ENCODE data around the gene TCF7L2. TPM values are rescaled to one million over a fixed set of nuclear protein-coding genes. Genes with fewer than 3 reads are reported as not detected.

Gene TCF7L2
- polyA plus RNA-seq, 1 donor from 2014 or later = 1.7 TPM

GRCh38 chr10:113178771-113179170, 228.7 kb downstream of the TCF7L2 start:
- Histone ChIP-seq H3K4me3 (ENCODE audit: low read length) (no peak overlapping the region), H4K20me1 (ENCODE audit: insufficient read depth) (no peaks in the 10 kb centered on the region), H3K79me2 (replicated peaks; ENCODE audit: insufficient read depth, low read length) (no peaks in the 10 kb centered on the region), H3F3A (ENCODE audit: insufficient read depth, low read length, poor library complexity, severe bottlenecking) (no peaks in the 10 kb centered on the region), H2AFZ (ENCODE audit: low read depth, low read length) (no peak overlapping the region), H3K9me2 (ENCODE audit: insufficient read depth, low read length) (no peaks in the 10 kb centered on the region), H3K9ac (ENCODE audit: low read length) (no peak overlapping the region), H3K36me3 (ENCODE audit: insufficient read depth, low read length) (no peaks in the 10 kb centered on the region), H3K4me2 (ENCODE audit: low read length) (no peak overlapping the region), H3K27ac (ENCODE audit: low read length) (no peak overlapping the region), H3K9me3 (ENCODE audit: low read length) (no peaks in the 10 kb centered on the region), H3K27me3 (ENCODE audit: insufficient read depth, low read depth, low read length) (no peaks in the 10 kb centered on the region)
- TF ChIP-seq TAF1 (IDR thresholded peaks at IDR 0.05; ENCODE audit: low read depth) = no peak
- no peak for TF ChIP-seq RAD21 (conservative IDR thresholded peaks at IDR 0.05)
- TF ChIP-seq REST (IDR thresholded peaks at IDR 0.05; ENCODE audit: borderline replicate concordance) = no peak
- TF ChIP-seq MXI1 (conservative IDR thresholded peaks at IDR 0.05; ENCODE audit: poor library complexity, severe bottlenecking) = no peak
- TF ChIP-seq SMC3 (conservative IDR thresholded peaks at IDR 0.05; ENCODE audit: poor library complexity) = no peak
- TF ChIP-seq EZH2 (IDR thresholded peaks at IDR 0.05; ENCODE audit: borderline replicate concordance, insufficient read depth, low read length, poor library complexity, severe bottlenecking) = no peak

- no peaks in the 10 kb centered on the region for H4K20me1 ChIP-seq (ENCODE audit: insufficient read depth)
- no peak overlapping the region for H2AFZ ChIP-seq (ENCODE audit: low read depth, low read length)
- no peaks in the 10 kb centered on the region for H3F3A ChIP-seq (ENCODE audit: insufficient read depth, low read length, poor library complexity, severe bottlenecking)
- H3K4me2 ChIP-seq (ENCODE audit: low read length) = no peak overlapping the region
- no peaks in the 10 kb centered on the region for H3K27me3 ChIP-seq (ENCODE audit: insufficient read depth, low read depth, low read length)
- H3K79me2 ChIP-seq (replicated peaks; ENCODE audit: insufficient read depth, low read length) = no peaks in the 10 kb centered on the region
- TF ChIP-seq EZH2 (IDR thresholded peaks at IDR 0.05; ENCODE audit: borderline replicate concordance, insufficient read depth, low read length, poor library complexity, severe bottlenecking) (no peak), SMC3 (conservative IDR thresholded peaks at IDR 0.05; ENCODE audit: poor library complexity) (no peak), CTCF (IDR thresholded peaks at IDR 0.05; ENCODE audit: poor library complexity, severe bottlenecking) (no peak), POLR2AphosphoS5 (IDR thresholded peaks at IDR 0.05) (no peak), TAF1 (IDR thresholded peaks at IDR 0.05; ENCODE audit: low read depth) (no peak), MXI1 (conservative IDR thresholded peaks at IDR 0.05; ENCODE audit: poor library complexity, severe bottlenecking) (no peak), EP300 (conservative IDR thresholded peaks at IDR 0.05; ENCODE audit: poor library complexity, severe bottlenecking) (no peak), REST (IDR thresholded peaks at IDR 0.05; ENCODE audit: borderline replicate concordance) (no peak), RAD21 (conservative IDR thresholded peaks at IDR 0.05) (no peak)
- no peak overlapping the region for H3K4me3 ChIP-seq (ENCODE audit: low read length)
- no peaks in the 10 kb centered on the region for H3K9me3 ChIP-seq (ENCODE audit: low read length)
- no peaks in the 10 kb centered on the region for H3K9me2 ChIP-seq (ENCODE audit: insufficient read depth, low read length)
- H3K36me3 ChIP-seq (ENCODE audit: insufficient read depth, low read length) = no peaks in the 10 kb centered on the region
- H3K27ac ChIP-seq (ENCODE audit: low read length) = no peak overlapping the region
- no peak overlapping the region for H3K9ac ChIP-seq (ENCODE audit: low read length)
These were observed 229.2 kb downstream of the TCF7L2 start for GRCh38 chr10:113179265-113179664.
